ENCODE measurements around the gene COA6.
"Not testable (repeated sequence)": the region's sequence is repeated elsewhere in the genome, so short reads cannot be mapped to it uniquely, and the experiment has no call there.

COA6 gene

DNA sequence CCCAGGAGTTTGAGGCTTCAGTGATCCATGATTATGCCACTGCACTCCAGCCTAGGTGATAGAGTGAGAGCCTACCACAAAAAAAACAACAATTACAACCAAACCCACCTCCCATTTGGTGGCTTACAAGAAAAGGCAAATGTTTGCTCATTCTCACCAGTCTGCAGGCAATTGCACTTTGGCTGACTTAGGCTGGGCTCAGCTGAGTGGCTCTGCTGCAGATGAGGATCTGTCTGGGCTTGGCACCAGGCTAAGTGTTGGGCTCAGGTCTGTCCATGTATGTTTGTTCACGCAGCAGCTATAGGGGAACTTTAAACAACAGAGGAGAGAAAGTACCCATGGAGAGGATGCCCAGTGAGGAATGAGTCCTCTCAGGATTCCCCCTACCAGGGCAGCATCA is 28.0 kb upstream of the COA6 start:
- no peak overlapping the region for H3K14ac ChIP-seq (ENCODE audit: low read length)
- H3K4ac ChIP-seq (ENCODE audit: low read length): no peak overlapping the region
- H3K27me3 ChIP-seq (ENCODE audit: control insufficient read depth in 3 of 3, insufficient read depth in 3 of 3, low read depth in 1 of 3, low read length in 3 of 3): peaks cover 0 to 8% (median 0%) of the 10 kb centered on the region in 3 experiments
- H3K4me1 ChIP-seq (ENCODE audit: control insufficient read depth in 2 of 2, insufficient read depth in 1 of 2, low read depth in 1 of 2, low read length in 2 of 2): no peaks in the 10 kb centered on the region
- H3K18ac ChIP-seq (ENCODE audit: low read length): no peak overlapping the region
- no CpG with 5 or more reads among the region's 1 CpG for WGBS, 2 donors (ENCODE audit: extremely low coverage in 2 of 2, insufficient read length in 2 of 2, insufficient replicate concordance in 1 of 2)
- no peaks in the 10 kb centered on the region for H3K9me3 ChIP-seq (replicated peaks in 1 of 2; ENCODE audit: control insufficient read depth in 2 of 2, insufficient read depth in 1 of 2, low read depth in 1 of 2, low read length in 2 of 2)
- H3K23ac ChIP-seq (ENCODE audit: low read depth, low read length, poor library complexity): no peak overlapping the region
- H4K91ac ChIP-seq (ENCODE audit: low read depth, low read length, poor library complexity): no peak overlapping the region
- H3K4me2 ChIP-seq (ENCODE audit: insufficient read depth, low read length, poor library complexity, severe bottlenecking): no peak overlapping the region
- no peaks in the 10 kb centered on the region for H3K36me3 ChIP-seq (replicated peaks in 1 of 2; ENCODE audit: control insufficient read depth in 2 of 2, insufficient read depth in 2 of 2, low read length in 2 of 2)
- no peak overlapping the region for H2AK5ac ChIP-seq (ENCODE audit: low read depth, low read length)
- no peak overlapping the region for H2BK12ac ChIP-seq (ENCODE audit: low read length)
- H3K9ac ChIP-seq (ENCODE audit: low read depth, low read length, poor library complexity): no peak overlapping the region
- H2BK120ac ChIP-seq (ENCODE audit: low read depth, low read length): no peak overlapping the region
- no peak overlapping the region for H4K8ac ChIP-seq (ENCODE audit: low read depth, low read length)
- no peak overlapping the region for H2BK15ac ChIP-seq (ENCODE audit: low read length)
- H3K27ac ChIP-seq (replicated peaks; ENCODE audit: low read length): no peak overlapping the region
- DNase-seq (ENCODE audit: low spot score): no peak
- no peak overlapping the region for H3K4me3 ChIP-seq (ENCODE audit: low read length in 2 of 2)
- no peak overlapping the region for H2BK5ac ChIP-seq (ENCODE audit: low read length)
- H2AFZ ChIP-seq (ENCODE audit: low read length): no peak overlapping the region
- H3K79me1 ChIP-seq (ENCODE audit: low read depth, low read length): no peaks in the 10 kb centered on the region

DNA sequence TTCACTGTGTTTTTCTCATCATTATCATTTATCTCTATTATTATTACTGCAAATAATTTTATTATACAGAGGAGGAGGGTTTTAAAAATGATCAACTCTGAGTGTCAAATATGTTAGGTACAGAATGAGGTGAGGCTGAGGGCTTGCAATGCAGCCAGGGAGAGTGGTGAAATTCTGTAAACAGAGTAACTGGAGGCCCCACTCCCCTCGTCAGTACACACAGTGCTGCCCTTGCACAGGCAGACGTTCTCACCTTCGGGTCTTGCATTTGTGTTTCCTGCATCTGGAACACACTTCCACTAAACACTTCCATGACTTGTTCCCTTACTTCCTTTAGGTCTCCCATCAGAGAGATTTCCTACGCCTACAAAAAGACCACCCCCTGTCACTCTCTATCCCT is 24.3 kb upstream of the COA6 start:
- no peaks in the 10 kb centered on the region for H3K4me1 ChIP-seq (ENCODE audit: control insufficient read depth in 2 of 2, insufficient read depth in 1 of 2, low read depth in 1 of 2, low read length in 2 of 2)
- no peak overlapping the region for H2BK12ac ChIP-seq (ENCODE audit: low read length)
- H2AK5ac ChIP-seq (ENCODE audit: low read depth, low read length): no peak overlapping the region
- no peak overlapping the region for H2BK120ac ChIP-seq (ENCODE audit: low read depth, low read length)
- H3K27ac ChIP-seq (replicated peaks; ENCODE audit: low read length): no peak overlapping the region
- H4K8ac ChIP-seq (ENCODE audit: low read depth, low read length): no peak overlapping the region
- no peak overlapping the region for H3K23ac ChIP-seq (ENCODE audit: low read depth, low read length, poor library complexity)
- no peak overlapping the region for H3K4me3 ChIP-seq (ENCODE audit: low read length in 2 of 2)
- H2BK15ac ChIP-seq (ENCODE audit: low read length): no peak overlapping the region
- no peak overlapping the region for H3K14ac ChIP-seq (ENCODE audit: low read length)
- DNase-seq (ENCODE audit: low spot score): no peak
- H3K18ac ChIP-seq (ENCODE audit: low read length): no peak overlapping the region
- no peak overlapping the region for H3K9ac ChIP-seq (ENCODE audit: low read depth, low read length, poor library complexity)
- H3K4ac ChIP-seq (ENCODE audit: low read length): no peak overlapping the region
- no peaks in the 10 kb centered on the region for H3K36me3 ChIP-seq (replicated peaks in 1 of 2; ENCODE audit: control insufficient read depth in 2 of 2, insufficient read depth in 2 of 2, low read length in 2 of 2)
- no CpG with 5 or more reads among the region's 4 CpGs for WGBS, 2 donors (ENCODE audit: extremely low coverage in 2 of 2, insufficient read length in 2 of 2, insufficient replicate concordance in 1 of 2)
- no peak overlapping the region for H2AFZ ChIP-seq (ENCODE audit: low read length)
- H3K27me3 ChIP-seq (ENCODE audit: control insufficient read depth in 3 of 3, insufficient read depth in 3 of 3, low read depth in 1 of 3, low read length in 3 of 3): peaks cover 0 to 13% (median 0%) of the 10 kb centered on the region in 3 experiments
- H3K9me3 ChIP-seq (replicated peaks in 1 of 2; ENCODE audit: control insufficient read depth in 2 of 2, insufficient read depth in 1 of 2, low read depth in 1 of 2, low read length in 2 of 2): no peaks in the 10 kb centered on the region
- H3K4me2 ChIP-seq (ENCODE audit: insufficient read depth, low read length, poor library complexity, severe bottlenecking): no peak overlapping the region
- no peak overlapping the region for H4K91ac ChIP-seq (ENCODE audit: low read depth, low read length, poor library complexity)
- no peak overlapping the region for H2BK5ac ChIP-seq (ENCODE audit: low read length)
- no peaks in the 10 kb centered on the region for H3K79me1 ChIP-seq (ENCODE audit: low read depth, low read length)

DNA sequence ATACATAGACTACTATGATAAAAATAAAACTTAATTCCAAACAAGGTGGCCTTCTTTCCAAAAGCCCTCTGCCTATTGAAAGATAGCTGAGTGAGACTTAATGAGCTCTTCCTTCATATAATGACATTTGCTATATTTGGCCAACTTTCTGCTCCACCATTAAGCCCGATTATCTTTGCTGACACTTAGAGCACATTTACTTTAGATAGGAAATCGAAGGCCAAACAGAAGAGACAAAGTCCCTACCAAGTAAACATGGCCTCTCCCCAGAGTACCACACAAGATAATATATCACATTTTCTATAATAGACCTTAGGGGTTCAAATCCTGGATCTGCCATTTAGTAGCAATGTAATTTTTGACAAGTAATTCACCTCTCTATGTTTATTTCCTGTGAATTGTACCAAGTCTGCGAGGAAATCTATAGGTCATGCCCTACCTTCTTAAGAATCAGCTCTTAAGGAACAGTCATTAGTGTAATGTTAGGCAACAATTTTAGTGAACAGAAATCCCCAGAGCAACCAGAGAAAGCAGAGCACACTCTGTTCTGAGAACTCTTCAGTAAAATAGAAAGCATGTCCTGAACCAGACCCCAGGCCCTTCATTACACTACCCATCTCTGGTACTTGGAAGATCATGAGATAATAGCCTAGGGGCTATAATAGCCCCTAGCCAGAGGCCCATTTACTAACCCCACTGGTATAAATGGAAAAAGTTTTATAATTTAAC is 17.3 kb upstream of the COA6 start:
- no peak overlapping the region for H2BK120ac ChIP-seq (ENCODE audit: low read depth, low read length)
- no peaks in the 10 kb centered on the region for H3K79me1 ChIP-seq (ENCODE audit: low read depth, low read length)
- no peak overlapping the region for H3K23ac ChIP-seq (ENCODE audit: low read depth, low read length, poor library complexity)
- H3K9ac ChIP-seq (ENCODE audit: low read depth, low read length, poor library complexity): no peak overlapping the region
- no peak overlapping the region for H2BK15ac ChIP-seq (ENCODE audit: low read length)
- WGBS, 2 donors (ENCODE audit: extremely low coverage in 2 of 2, insufficient read length in 2 of 2, insufficient replicate concordance in 1 of 2): no CpG with 5 or more reads among the region's 3 CpGs
- H3K4me2 ChIP-seq (ENCODE audit: insufficient read depth, low read length, poor library complexity, severe bottlenecking): no peak overlapping the region
- no peak overlapping the region for H2BK5ac ChIP-seq (ENCODE audit: low read length)
- H4K91ac ChIP-seq (ENCODE audit: low read depth, low read length, poor library complexity): no peak overlapping the region
- no peak overlapping the region for H2AK5ac ChIP-seq (ENCODE audit: low read depth, low read length)
- H3K4me3 ChIP-seq (ENCODE audit: low read length in 2 of 2): no peak overlapping the region
- H2AFZ ChIP-seq (ENCODE audit: low read length): no peak overlapping the region
- peaks cover 0 to 3% of the 10 kb centered on the region in 2 donors for H3K4me1 ChIP-seq (ENCODE audit: control insufficient read depth in 2 of 2, insufficient read depth in 1 of 2, low read depth in 1 of 2, low read length in 2 of 2)
- no peaks in the 10 kb centered on the region for H3K36me3 ChIP-seq (replicated peaks in 1 of 2; ENCODE audit: control insufficient read depth in 2 of 2, insufficient read depth in 2 of 2, low read length in 2 of 2)
- no peak overlapping the region for H3K27ac ChIP-seq (replicated peaks; ENCODE audit: low read length)
- no peak overlapping the region for H4K8ac ChIP-seq (ENCODE audit: low read depth, low read length)
- DNase-seq (ENCODE audit: low spot score): no peak
- no peak overlapping the region for H2BK12ac ChIP-seq (ENCODE audit: low read length)
- no peaks in the 10 kb centered on the region for H3K9me3 ChIP-seq (replicated peaks in 1 of 2; ENCODE audit: control insufficient read depth in 2 of 2, insufficient read depth in 1 of 2, low read depth in 1 of 2, low read length in 2 of 2)
- no peak overlapping the region for H3K4ac ChIP-seq (ENCODE audit: low read length)
- H3K14ac ChIP-seq (ENCODE audit: low read length): no peak overlapping the region
- no peak overlapping the region for H3K18ac ChIP-seq (ENCODE audit: low read length)
- H3K27me3 ChIP-seq (ENCODE audit: control insufficient read depth in 3 of 3, insufficient read depth in 3 of 3, low read depth in 1 of 3, low read length in 3 of 3): peaks cover 0 to 12% (median 0%) of the 10 kb centered on the region in 3 experiments

- H3K9ac ChIP-seq (ENCODE audit: low read depth, low read length, poor library complexity); H3K23ac ChIP-seq (ENCODE audit: low read depth, low read length, poor library complexity); H3K79me1 ChIP-seq (ENCODE audit: low read depth, low read length); H3K4me2 ChIP-seq (ENCODE audit: insufficient read depth, low read length, poor library complexity, severe bottlenecking); H3K27ac ChIP-seq (replicated peaks; ENCODE audit: low read length); H3K4me3 ChIP-seq (ENCODE audit: low read length in 2 of 2); H3K9me3 ChIP-seq (replicated peaks in 1 of 2; ENCODE audit: control insufficient read depth in 2 of 2, insufficient read depth in 1 of 2, low read depth in 1 of 2, low read length in 2 of 2); H3K18ac ChIP-seq (ENCODE audit: low read length); H4K91ac ChIP-seq (ENCODE audit: low read depth, low read length, poor library complexity); DNase-seq (ENCODE audit: low spot score); H3K14ac ChIP-seq (ENCODE audit: low read length); H3K4me1 ChIP-seq (ENCODE audit: control insufficient read depth in 2 of 2, insufficient read depth in 1 of 2, low read depth in 1 of 2, low read length in 2 of 2); H4K8ac ChIP-seq (ENCODE audit: low read depth, low read length); H3K4ac ChIP-seq (ENCODE audit: low read length); H2BK120ac ChIP-seq (ENCODE audit: low read depth, low read length); H2AFZ ChIP-seq (ENCODE audit: low read length); H2BK15ac ChIP-seq (ENCODE audit: low read length); H2AK5ac ChIP-seq (ENCODE audit: low read depth, low read length); H3K36me3 ChIP-seq (replicated peaks in 1 of 2; ENCODE audit: control insufficient read depth in 2 of 2, insufficient read depth in 2 of 2, low read length in 2 of 2); H2BK5ac ChIP-seq (ENCODE audit: low read length); H2BK12ac ChIP-seq (ENCODE audit: low read length): not testable (repeated sequence)
- no CpG with 5 or more reads among the region's 35 CpGs for WGBS, 2 donors (ENCODE audit: extremely low coverage in 2 of 2, insufficient read length in 2 of 2, insufficient replicate concordance in 1 of 2)
- peaks cover 0 to 12% (median 0%) of the 10 kb centered on the region in 3 experiments for H3K27me3 ChIP-seq (ENCODE audit: control insufficient read depth in 3 of 3, insufficient read depth in 3 of 3, low read depth in 1 of 3, low read length in 3 of 3)
Observed at GRCh38 chr1:234356615-234357269, 16.5 kb upstream of the COA6 start.

All from neuronal stem cell (in vitro differentiated cells).